ENCODE measurements around the gene RNGTT. TPM values are rescaled to one million over a fixed set of nuclear protein-coding genes. Genes with fewer than 3 reads are reported as not detected.
A peak's percentile ranks its signal among the peaks of the same experiment; 100 is the strongest.
"Not testable (repeated sequence)": the region's sequence is repeated elsewhere in the genome, so short reads cannot be mapped to it uniquely, and the experiment has no call there.

The RNGTT gene
- total and polyA plus RNA-seq, 2 donors: 11.2 to 23.2 TPM

DNA sequence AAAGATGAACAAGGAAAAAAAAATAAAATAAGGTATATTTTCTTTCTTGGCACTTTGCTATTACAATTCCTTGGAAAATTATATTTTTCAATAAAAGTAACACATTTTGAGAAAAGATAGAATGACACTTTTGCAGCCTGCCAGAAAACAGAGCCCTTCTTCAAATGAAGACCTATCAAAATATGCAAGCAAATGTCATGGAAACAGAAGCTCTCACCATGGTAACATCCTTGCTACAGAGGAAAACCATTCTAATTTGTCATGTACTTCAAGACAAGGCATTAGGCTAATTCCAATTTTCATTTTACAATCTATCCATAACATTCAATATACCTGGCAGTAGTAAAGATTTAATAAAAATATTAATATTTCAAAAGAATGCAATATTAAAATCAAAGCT, 177.9 kb downstream of the RNGTT start:
- H3K36me3 ChIP-seq (ENCODE audit: control insufficient read depth in 2 of 2, insufficient read depth in 2 of 2, low read length in 1 of 2): no peaks in the 10 kb centered on the region
- no peak overlapping the region for H3K4me3 ChIP-seq (ENCODE audit: low read length in 2 of 2)
- no peak overlapping the region for H3K27ac ChIP-seq (ENCODE audit: low read depth in 1 of 2, low read length in 1 of 2)
- no peaks in the 10 kb centered on the region for H3K4me1 ChIP-seq (ENCODE audit: control insufficient read depth in 2 of 2, insufficient read depth in 2 of 2, low read length in 2 of 2)
- DNase-seq (ENCODE audit: low read depth in 6 of 9, low spot score in 9 of 9): no peak
- H3K9me3 ChIP-seq (ENCODE audit: control insufficient read depth in 2 of 2, insufficient read depth in 1 of 2, low read length in 1 of 2): no peaks in the 10 kb centered on the region
- no peaks in the 10 kb centered on the region for H3K27me3 ChIP-seq (ENCODE audit: control insufficient read depth in 2 of 2, insufficient read depth in 1 of 2, low read length in 1 of 2)

DNA sequence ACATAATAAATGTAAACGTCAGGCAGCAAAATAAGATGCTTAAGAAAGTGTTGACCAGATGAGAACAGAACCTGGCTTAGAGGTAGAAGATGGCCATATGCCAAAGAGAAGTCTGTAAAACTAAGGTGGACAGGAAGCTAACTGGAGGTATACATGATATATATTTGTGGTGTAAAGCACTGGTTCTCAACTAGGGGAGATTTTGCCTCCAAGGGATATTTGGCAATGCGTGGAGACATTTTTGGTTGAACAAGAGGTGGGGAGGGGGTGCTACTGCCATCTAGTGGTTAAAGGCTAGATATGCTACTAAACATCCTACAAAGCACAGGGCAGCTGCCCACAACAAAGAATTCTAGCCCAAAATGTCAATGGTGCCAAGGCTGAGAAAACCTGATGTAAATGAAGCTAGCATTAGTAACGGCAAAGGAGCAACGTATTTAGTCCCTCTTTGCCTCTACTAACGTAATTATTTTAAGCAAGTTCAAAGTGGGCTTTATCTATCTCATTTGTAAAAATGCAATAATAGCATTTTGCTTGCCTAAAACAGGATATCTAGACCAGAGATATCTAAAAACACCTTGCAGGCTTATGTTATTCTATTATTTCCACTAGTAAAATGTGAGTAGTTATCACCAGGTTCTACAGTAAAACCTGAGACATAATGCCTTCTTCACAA, 182.6 kb downstream of the RNGTT start:
- peak; percentile 21 to 77 (median 48) for DNase-seq (ENCODE audit: low read depth in 6 of 9, low spot score in 9 of 9)
- Histone ChIP-seq H3K27ac (ENCODE audit: low read depth in 1 of 2, low read length in 1 of 2) (no peak overlapping the region), H3K36me3 (ENCODE audit: control insufficient read depth in 2 of 2, insufficient read depth in 2 of 2, low read length in 1 of 2) (no peaks in the 10 kb centered on the region), H3K9me3 (ENCODE audit: control insufficient read depth in 2 of 2, insufficient read depth in 1 of 2, low read length in 1 of 2) (no peaks in the 10 kb centered on the region), H3K4me1 (ENCODE audit: control insufficient read depth in 2 of 2, insufficient read depth in 2 of 2, low read length in 2 of 2) (no peaks in the 10 kb centered on the region), H3K4me3 (ENCODE audit: low read length in 2 of 2) (no peak overlapping the region), H3K27me3 (ENCODE audit: control insufficient read depth in 2 of 2, insufficient read depth in 1 of 2, low read length in 1 of 2) (no peaks in the 10 kb centered on the region)
- 76% methylated on average over 5 of the region's 5 CpGs for WGBS

DNA sequence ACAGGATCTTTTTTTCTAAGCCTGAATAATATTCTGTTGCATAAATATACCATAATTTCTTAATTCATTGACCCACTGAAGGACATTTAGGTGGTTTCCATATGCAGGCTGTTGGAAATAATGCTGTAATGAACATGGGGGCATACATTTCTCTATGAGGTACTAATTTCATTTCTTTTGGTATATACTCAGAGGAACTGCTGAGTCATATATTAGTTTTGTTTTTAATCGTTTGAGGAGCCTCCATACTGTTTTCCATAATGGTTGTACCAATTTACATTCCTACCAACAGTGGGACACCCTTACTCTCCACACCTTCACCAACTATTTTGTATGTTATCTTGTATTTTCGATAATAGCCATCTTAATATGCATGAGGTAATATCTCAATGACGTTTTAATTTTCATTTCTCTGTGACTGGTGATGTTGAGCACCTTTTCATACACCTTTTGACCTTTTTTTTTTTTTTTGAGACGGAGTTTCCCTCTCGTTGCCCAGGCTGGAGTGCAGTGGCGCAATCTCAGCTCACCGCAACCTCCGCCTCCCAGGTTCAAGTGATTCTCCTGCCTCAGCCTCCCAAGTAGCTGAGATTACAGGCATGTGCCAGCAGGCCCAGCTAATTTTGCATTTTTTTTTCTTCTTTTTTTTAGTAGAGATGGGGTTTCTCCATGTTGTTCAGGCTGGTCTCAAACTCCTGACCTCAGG, 187.4 kb downstream of the RNGTT start:
- no peak for DNase-seq (ENCODE audit: low read depth in 6 of 9, low spot score in 9 of 9)
- Histone ChIP-seq H3K9me3 (ENCODE audit: control insufficient read depth in 2 of 2, insufficient read depth in 1 of 2, low read length in 1 of 2) (no peaks in the 10 kb centered on the region), H3K4me3 (ENCODE audit: low read length in 2 of 2) (no peak overlapping the region), H3K4me1 (ENCODE audit: control insufficient read depth in 2 of 2, insufficient read depth in 2 of 2, low read length in 2 of 2) (no peaks in the 10 kb centered on the region), H3K36me3 (ENCODE audit: control insufficient read depth in 2 of 2, insufficient read depth in 2 of 2, low read length in 1 of 2) (no peaks in the 10 kb centered on the region), H3K27me3 (ENCODE audit: control insufficient read depth in 2 of 2, insufficient read depth in 1 of 2, low read length in 1 of 2) (no peaks in the 10 kb centered on the region), H3K27ac (ENCODE audit: low read depth in 1 of 2, low read length in 1 of 2) (no peak overlapping the region)
- WGBS: 96% methylated on average over 8 of the region's 8 CpGs

- not testable (repeated sequence) for H3K27me3 ChIP-seq (ENCODE audit: control insufficient read depth in 2 of 2, insufficient read depth in 1 of 2, low read length in 1 of 2); H3K9me3 ChIP-seq (ENCODE audit: control insufficient read depth in 2 of 2, insufficient read depth in 1 of 2, low read length in 1 of 2); H3K27ac ChIP-seq (ENCODE audit: low read depth in 1 of 2, low read length in 1 of 2); H3K4me3 ChIP-seq (ENCODE audit: low read length in 2 of 2); H3K4me1 ChIP-seq (ENCODE audit: control insufficient read depth in 2 of 2, insufficient read depth in 2 of 2, low read length in 2 of 2); DNase-seq (ENCODE audit: low read depth in 6 of 9, low spot score in 9 of 9); H3K36me3 ChIP-seq (ENCODE audit: control insufficient read depth in 2 of 2, insufficient read depth in 2 of 2, low read length in 1 of 2)
- 99% methylated on average over 2 of the region's 2 CpGs for WGBS
Measured at GRCh38 chr6:88768114-88768513, 195.3 kb downstream of the RNGTT start.

DNA sequence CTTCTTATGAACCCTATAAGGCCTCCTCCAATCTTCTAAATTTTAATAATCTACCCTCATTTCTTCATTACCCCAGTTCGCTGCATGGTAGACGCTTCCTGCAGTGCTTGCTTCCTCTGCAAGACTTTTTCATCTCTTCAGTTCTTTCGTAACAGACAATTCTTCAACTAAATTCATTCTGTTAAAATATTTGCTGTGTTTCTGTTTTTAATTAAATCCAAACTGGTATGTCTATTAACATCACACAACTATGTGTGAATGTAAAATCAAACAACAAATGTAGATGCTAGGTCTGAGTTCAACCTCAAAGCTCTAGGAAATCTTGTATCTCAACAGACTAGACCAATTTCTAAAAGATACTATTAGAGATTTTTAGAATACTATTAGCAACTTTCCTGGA, 199.3 kb downstream of the RNGTT start:
- Histone ChIP-seq H3K4me1 (ENCODE audit: control insufficient read depth in 2 of 2, insufficient read depth in 2 of 2, low read length in 2 of 2) (no peaks in the 10 kb centered on the region), H3K27ac (ENCODE audit: low read depth in 1 of 2, low read length in 1 of 2) (no peak overlapping the region), H3K27me3 (ENCODE audit: control insufficient read depth in 2 of 2, insufficient read depth in 1 of 2, low read length in 1 of 2) (no peaks in the 10 kb centered on the region), H3K36me3 (ENCODE audit: control insufficient read depth in 2 of 2, insufficient read depth in 2 of 2, low read length in 1 of 2) (peaks cover 0 to 2% of the 10 kb centered on the region in 2 donors), H3K9me3 (ENCODE audit: control insufficient read depth in 2 of 2, insufficient read depth in 1 of 2, low read length in 1 of 2) (no peaks in the 10 kb centered on the region), H3K4me3 (ENCODE audit: low read length in 2 of 2) (no peak overlapping the region)
- no peak for DNase-seq (ENCODE audit: low read depth in 6 of 9, low spot score in 9 of 9)
- WGBS: 97% methylated on average over 3 of the region's 3 CpGs

DNA sequence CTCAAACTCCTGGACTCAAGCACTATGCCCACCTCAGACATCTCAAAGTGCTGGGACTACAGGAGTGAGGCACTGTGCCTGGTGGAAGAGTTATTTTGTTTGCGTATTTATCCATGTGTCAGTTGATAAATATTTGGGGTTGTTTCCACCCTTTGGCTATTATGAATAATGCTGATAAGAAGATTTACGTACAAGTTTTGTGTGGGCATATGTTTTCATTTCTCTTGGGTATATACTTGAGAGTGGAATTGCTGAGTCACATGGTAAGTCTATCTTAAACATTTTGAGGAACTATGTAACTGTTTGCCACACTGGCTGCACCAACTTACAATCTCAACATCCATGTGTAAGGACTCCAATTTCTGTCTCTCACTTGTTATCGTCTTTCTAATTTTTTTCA, 200.3 kb downstream of the RNGTT start:
- H3K9me3 ChIP-seq (ENCODE audit: control insufficient read depth in 2 of 2, insufficient read depth in 1 of 2, low read length in 1 of 2): no peaks in the 10 kb centered on the region
- H3K27me3 ChIP-seq (ENCODE audit: control insufficient read depth in 2 of 2, insufficient read depth in 1 of 2, low read length in 1 of 2): no peaks in the 10 kb centered on the region
- no peak overlapping the region for H3K27ac ChIP-seq (ENCODE audit: low read depth in 1 of 2, low read length in 1 of 2)
- no peaks in the 10 kb centered on the region for H3K36me3 ChIP-seq (ENCODE audit: control insufficient read depth in 2 of 2, insufficient read depth in 2 of 2, low read length in 1 of 2)
- DNase-seq (ENCODE audit: low read depth in 6 of 9, low spot score in 9 of 9): no peak
- WGBS: 97% methylated on average over 3 of the region's 3 CpGs
- H3K4me1 ChIP-seq (ENCODE audit: control insufficient read depth in 2 of 2, insufficient read depth in 2 of 2, low read length in 2 of 2): no peaks in the 10 kb centered on the region
- H3K4me3 ChIP-seq (ENCODE audit: low read length in 2 of 2): no peak overlapping the region

DNA sequence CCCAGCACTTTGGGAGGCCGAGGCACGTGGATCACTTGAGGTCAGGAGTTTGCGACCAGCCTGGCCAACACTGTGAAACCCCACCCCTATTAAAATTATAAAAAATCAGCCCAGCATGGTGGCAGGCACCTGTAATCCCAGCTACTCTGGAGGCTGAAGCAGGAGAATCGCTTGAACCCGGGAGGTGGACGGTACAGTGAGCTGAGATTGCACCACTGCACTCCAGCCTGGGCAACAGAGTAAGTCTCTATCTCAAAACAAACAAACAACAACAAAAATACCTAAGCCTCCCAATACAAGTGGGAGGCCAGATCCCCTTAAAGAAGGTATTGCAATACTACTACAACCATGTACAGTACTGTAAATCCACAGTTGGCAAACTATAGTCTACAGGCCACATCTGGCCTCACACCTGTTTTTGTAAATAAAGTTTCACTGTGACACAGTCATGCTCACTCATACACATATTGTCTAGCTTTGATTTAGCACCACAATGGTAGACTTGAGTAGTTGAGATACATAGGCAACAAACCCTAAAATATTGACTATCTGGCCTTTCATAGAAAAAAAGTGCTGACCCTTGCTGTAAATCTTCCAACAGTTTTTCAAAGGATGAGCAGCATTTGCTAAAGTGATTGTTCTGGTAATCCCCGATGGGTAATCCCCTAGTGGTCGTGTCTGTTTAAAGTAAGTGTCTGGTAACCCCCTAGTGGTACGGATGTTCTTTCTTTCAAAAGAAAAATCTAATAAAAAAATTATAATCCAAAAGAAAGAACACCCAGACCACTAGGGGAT, 202.0 kb downstream of the RNGTT start:
- no peak overlapping the region for H3K4me3 ChIP-seq (ENCODE audit: low read length in 2 of 2)
- DNase-seq (ENCODE audit: low read depth in 6 of 9, low spot score in 9 of 9): peak in 1 of 9 donors; percentile 9
- WGBS: 98% methylated on average over 9 of the region's 9 CpGs

GRCh38 chr6:88760091-88760490, 203.3 kb downstream of the RNGTT start:
- no peaks in the 10 kb centered on the region for H3K4me1 ChIP-seq (ENCODE audit: control insufficient read depth in 2 of 2, insufficient read depth in 2 of 2, low read length in 2 of 2)
- no peak for DNase-seq (ENCODE audit: low read depth in 6 of 9, low spot score in 9 of 9)
- 98% methylated on average over 2 of the region's 2 CpGs for WGBS
- no peaks in the 10 kb centered on the region for H3K36me3 ChIP-seq (ENCODE audit: control insufficient read depth in 2 of 2, insufficient read depth in 2 of 2, low read length in 1 of 2)
- H3K4me3 ChIP-seq (ENCODE audit: low read length in 2 of 2): no peak overlapping the region
- H3K9me3 ChIP-seq (ENCODE audit: control insufficient read depth in 2 of 2, insufficient read depth in 1 of 2, low read length in 1 of 2): peaks cover 0 to 3% of the 10 kb centered on the region in 2 donors
- no peaks in the 10 kb centered on the region for H3K27me3 ChIP-seq (ENCODE audit: control insufficient read depth in 2 of 2, insufficient read depth in 1 of 2, low read length in 1 of 2)
- no peak overlapping the region for H3K27ac ChIP-seq (ENCODE audit: low read depth in 1 of 2, low read length in 1 of 2)

More for the DNA sequence above, 202.0 kb downstream of the RNGTT start:
- no peaks in the 10 kb centered on the region for H3K36me3 ChIP-seq (ENCODE audit: control insufficient read depth in 2 of 2, insufficient read depth in 2 of 2, low read length in 1 of 2)
- no peak overlapping the region for H3K27ac ChIP-seq (ENCODE audit: low read depth in 1 of 2, low read length in 1 of 2)
- H3K9me3 ChIP-seq (ENCODE audit: control insufficient read depth in 2 of 2, insufficient read depth in 1 of 2, low read length in 1 of 2): no peaks in the 10 kb centered on the region
- H3K27me3 ChIP-seq (ENCODE audit: control insufficient read depth in 2 of 2, insufficient read depth in 1 of 2, low read length in 1 of 2): no peaks in the 10 kb centered on the region
- no peaks in the 10 kb centered on the region for H3K4me1 ChIP-seq (ENCODE audit: control insufficient read depth in 2 of 2, insufficient read depth in 2 of 2, low read length in 2 of 2)

DNA sequence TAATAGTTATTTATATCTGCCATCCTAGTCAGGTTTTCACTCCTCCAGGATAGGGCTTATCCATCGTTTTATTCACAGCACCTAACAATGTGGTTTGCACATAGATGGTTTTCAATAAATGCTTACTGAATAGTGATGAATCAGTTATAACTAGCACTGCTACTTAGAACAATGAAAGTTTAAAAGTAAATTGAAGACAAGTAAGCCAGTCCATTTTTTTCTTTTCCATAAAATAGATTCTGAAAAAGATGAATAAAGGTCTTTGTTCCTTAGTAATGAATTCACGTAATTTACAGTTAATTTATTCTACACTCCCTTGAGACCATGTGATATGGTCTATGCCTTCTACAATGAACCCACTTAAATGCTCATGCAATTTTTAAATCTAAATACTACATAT, 212.5 kb downstream of the RNGTT start:
- Histone ChIP-seq H3K27me3 (ENCODE audit: control insufficient read depth in 2 of 2, insufficient read depth in 1 of 2, low read length in 1 of 2) (no peaks in the 10 kb centered on the region), H3K4me3 (ENCODE audit: low read length in 2 of 2) (no peak overlapping the region)
- WGBS: 96% methylated on average over 2 of the region's 2 CpGs

More for the DNA sequence above, 212.5 kb downstream of the RNGTT start:
- Histone ChIP-seq H3K4me1 (ENCODE audit: control insufficient read depth in 2 of 2, insufficient read depth in 2 of 2, low read length in 2 of 2) (no peaks in the 10 kb centered on the region), H3K9me3 (ENCODE audit: control insufficient read depth in 2 of 2, insufficient read depth in 1 of 2, low read length in 1 of 2) (peaks cover 0 to 6% of the 10 kb centered on the region in 2 donors), H3K27ac (ENCODE audit: low read depth in 1 of 2, low read length in 1 of 2) (no peak overlapping the region), H3K36me3 (ENCODE audit: control insufficient read depth in 2 of 2, insufficient read depth in 2 of 2, low read length in 1 of 2) (peaks cover 0 to 3% of the 10 kb centered on the region in 2 donors)
- no peak for DNase-seq (ENCODE audit: low read depth in 6 of 9, low spot score in 9 of 9)

Measured in thymus (tissue), 11 donors.